IPS-18c (cell line): Measurements from ENCODE around the gene LRRC8B.

Experiments
- H3K4me3 ChIP-seq: 2 replicates; pipeline ENCODE4 v1.7.0; 2013; ENCODE audit warnings: low read depth, mild to moderate bottlenecking, low read length, moderate library complexity; ENCODE audit not compliant: insufficient read depth
- H3K9me3 ChIP-seq: one replicate; pipeline ENCODE4 v1.6.1; 2013; ENCODE audit warnings: mild to moderate bottlenecking, low read length, moderate library complexity; ENCODE audit not compliant: control insufficient read depth, insufficient read depth

Gene LRRC8B

DNA sequence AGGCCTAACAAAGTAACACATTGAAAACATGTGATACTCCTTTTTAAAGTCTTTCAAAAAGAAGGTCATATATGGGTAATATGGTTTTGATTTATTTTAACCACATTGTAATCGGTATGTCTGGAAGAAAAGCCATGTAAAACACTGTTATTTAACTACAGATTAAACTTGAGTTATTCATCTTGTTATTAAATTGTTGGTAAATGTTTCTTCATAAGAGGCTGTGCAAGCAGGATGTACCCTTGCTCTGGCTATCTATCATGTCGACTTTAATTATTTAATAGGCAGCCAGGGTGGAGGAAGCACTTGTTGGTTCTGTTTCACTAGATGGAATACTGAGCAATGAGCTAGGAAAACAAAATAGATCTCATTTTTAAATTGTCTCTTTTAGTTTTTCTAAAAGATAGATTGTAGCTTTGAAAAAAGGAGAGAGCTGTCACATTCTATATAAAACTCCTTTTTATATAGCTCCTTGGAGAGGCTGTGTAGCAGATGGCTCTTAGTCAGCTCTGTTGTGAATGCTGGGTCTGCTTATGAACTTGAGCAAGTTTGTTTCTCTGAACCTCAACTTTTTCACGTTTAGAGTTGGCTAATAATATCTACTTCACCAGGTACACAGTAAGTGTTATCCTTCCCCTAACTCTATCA is 39.5 kb downstream of the LRRC8B start:
- H3K9me3 ChIP-seq: no peaks in the 10 kb centered on the region
- H3K4me3 ChIP-seq: no peak overlapping the region

DNA sequence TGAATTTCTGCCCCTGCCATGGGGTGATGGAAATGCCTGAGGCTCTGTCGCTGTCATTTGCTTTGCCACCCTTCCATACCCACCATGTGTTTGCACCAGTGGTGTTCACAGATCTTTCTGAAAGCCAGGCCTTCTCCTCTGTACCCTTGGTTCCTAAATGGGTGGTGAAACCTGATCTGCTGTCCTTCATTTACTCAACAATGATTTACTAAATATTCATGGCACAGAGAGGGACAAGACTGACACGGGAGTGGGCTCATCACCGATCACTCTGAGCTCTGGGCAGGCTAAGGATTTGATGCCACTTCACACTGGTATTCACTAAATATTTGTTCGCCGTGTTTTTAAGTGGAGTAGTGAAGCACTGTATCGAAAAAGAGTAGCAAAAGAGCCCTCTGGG is 40.9 kb downstream of the LRRC8B start:
- Histone ChIP-seq H3K4me3 (no peak overlapping the region), H3K9me3 (no peaks in the 10 kb centered on the region)

DNA sequence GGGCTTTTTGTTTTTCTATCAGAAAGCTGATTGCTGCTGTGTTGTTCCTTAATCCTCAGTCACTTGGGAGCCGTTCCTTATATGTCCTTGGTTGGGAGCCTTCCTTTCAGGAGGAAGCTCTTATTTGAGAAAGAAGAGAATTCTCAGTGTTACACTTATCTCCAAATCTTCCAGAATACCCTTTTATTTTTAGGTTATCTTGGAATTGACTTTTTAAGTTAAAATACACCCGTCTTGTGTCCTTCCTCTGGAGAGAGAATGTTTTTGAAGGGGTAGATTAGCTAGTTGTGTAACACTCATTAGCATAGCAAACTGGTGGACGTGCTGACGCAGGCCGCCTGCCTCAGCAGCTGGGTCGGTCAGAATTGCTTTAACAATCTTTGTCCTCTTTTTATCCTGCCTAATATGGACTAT is 42.1 kb downstream of the LRRC8B start:
- Histone ChIP-seq H3K9me3 (no peaks in the 10 kb centered on the region), H3K4me3 (no peak overlapping the region)

DNA sequence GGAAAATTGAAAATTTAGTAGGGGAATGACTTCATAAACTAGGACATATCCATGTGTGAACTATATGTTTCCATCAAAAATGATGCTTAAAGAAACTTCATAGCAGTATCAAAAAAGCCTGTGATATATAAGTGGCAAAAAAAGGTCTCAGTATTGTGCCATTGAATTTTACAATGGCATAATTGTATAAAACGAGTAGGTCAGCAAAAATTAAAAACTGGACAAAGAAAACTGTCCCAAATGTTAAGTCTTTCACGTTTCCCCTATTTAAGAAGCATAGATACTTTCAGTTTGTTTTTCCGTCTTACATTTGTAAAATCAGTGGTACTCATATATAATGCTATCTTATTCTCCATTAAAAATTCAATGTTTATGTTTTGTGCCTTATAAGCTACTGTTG is 43.2 kb downstream of the LRRC8B start:
- H3K9me3 ChIP-seq: no peaks in the 10 kb centered on the region
- H3K4me3 ChIP-seq: no peak overlapping the region

DNA sequence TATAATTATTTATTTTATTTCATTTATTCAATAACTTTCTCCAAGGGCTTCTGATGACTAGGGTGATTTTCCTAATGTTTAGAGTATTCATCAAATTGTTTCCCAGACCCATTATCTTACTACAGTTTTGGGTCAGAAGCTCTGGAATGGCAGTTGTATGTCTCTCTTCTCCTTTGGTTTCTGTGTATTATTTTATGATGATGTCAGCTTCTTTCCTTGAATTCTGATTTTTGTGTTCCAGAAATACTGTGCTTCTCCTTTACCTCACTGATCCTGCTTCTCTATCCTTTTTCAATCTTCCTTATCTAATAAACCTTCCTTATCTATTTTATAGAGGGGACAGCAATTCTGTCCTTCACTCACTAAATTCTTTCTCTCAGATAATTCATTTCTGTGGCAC is 48.8 kb downstream of the LRRC8B start:
- Histone ChIP-seq H3K4me3 (no peak overlapping the region), H3K9me3 (no peaks in the 10 kb centered on the region)

DNA sequence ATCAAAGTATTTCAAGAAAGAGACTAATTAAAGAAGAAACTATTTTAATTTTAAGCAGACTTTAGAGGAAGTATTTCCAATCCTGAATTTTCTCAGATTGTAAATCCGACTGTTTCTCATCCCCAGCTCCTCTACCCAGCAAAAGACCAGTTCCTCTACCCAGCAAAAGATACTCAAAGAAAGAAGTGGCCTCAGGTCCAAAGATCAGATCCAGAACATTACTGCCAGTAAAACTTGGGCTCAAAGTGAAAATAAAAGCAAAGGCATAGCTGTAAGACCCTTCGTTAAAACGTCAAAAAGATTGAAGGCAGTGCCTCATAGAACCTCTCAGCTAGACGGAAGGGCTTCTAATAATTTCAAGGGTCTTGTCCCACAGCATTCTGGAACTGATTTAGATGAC is 50.0 kb downstream of the LRRC8B start:
- Histone ChIP-seq H3K9me3 (no peaks in the 10 kb centered on the region), H3K4me3 (no peak overlapping the region)

DNA sequence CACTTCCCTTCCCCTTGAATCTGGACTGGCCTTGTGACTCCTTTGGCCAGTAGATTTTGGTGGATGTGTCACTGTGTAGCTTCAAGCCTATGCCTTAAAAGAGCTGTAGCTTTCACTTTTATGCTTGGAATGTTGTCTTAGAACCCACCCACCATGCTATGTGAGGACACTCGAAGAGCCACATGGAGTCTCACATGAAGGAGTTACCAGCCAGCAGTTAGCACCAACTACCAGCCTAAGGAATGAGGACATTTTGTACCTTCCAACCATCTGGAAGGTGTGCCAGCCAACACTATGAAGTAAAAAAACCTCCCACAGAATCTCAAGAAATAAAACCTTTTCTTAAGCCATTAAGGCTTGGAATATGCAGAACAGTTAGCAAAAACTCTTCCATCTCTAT is 50.6 kb downstream of the LRRC8B start:
- Histone ChIP-seq H3K4me3 (no peak overlapping the region), H3K9me3 (no peaks in the 10 kb centered on the region)

DNA sequence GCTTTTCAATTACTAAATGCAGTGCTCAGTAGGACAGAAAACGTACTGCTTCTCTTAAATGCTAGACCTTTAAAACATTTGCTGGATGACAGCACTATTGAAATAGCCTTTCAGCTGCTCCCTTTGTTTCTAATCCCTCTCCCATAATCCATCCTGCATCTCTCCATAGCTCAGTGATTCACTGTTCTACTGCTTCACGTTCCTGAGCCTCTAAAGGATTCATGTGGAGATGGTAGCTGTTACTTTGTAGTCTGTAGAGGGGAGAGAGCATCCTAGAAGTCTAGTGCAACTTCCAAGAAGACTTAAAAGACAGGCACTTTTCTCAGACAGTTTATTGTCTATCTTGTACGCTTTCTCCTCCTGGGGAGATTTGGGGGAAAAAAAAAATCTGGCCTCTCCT is 51.4 kb downstream of the LRRC8B start:
- Histone ChIP-seq H3K4me3 (no peak overlapping the region), H3K9me3 (no peaks in the 10 kb centered on the region)

DNA sequence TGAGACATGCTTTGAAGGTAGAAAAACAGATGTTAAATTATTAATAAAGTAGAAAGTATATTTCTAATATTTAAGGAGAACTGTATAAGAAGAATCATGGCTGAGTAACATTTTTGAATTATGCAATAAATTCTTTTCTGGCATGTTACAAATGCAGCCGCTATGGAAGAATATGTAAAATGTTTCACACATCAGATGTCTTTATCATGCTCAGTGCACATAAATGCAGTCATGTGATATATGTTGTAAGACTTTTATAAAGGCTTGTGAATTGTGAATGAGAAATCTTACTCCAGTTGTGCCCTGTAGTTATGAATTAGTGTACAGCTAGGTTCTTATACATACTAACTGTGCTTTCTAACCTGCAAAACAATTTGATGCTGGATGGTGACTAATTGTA is 53.5 kb downstream of the LRRC8B start:
- Histone ChIP-seq H3K9me3 (no peaks in the 10 kb centered on the region), H3K4me3 (no peak overlapping the region)

DNA sequence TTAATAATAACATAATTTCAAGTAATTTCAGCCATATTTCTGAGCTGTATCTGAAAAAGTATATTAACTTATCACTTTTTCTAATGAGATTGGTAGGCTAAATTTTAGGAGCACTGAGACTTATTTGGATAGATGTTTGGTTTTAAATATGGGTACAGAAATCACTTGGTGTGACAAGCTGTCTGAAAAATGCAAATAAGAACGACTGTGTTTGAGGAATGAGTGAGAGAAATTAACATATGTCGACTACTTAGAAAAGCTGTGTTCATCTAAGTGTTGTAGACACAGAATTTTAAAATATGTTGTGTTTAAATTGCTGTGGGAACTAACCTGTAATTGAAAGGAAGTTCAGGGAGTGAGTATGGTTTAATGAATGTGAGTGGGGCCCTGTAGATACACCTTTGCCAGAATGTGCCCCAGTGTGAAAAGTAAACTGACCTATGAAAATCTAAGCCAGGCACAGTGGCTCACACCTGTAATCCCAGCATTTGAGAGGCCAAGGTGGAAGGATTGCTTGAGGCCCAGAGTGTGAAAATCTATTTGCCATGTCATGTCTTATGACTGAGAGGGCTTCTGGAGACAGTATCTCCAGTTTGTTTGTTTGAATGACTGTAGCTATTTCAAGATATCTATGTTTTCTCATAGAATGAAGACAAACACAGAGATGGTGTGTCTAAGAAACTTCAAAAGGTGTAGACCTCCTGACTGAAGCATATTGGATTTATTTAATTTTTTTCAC is 54.5 kb downstream of the LRRC8B start:
- no peak overlapping the region for H3K4me3 ChIP-seq
- no peaks in the 10 kb centered on the region for H3K9me3 ChIP-seq

DNA sequence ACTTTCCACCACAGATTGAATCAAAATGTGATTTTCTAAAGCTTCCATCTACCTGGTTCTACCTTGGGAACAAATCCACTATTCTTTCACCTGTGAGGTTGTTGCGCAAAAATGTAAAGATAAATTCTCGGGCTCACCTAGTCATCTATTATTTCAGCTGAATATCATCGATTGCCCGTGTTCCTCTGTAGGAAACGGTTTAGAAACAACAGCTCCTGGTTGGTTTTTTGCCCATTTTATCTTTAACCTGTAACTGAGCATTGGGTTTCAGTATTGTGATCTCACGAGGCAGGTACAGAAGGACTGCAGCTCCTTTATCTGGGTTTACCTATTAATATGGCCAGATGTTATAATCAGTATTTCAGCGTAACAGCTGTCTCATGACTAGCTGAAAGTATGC is 55.4 kb downstream of the LRRC8B start:
- no peak overlapping the region for H3K4me3 ChIP-seq
- no peaks in the 10 kb centered on the region for H3K9me3 ChIP-seq

DNA sequence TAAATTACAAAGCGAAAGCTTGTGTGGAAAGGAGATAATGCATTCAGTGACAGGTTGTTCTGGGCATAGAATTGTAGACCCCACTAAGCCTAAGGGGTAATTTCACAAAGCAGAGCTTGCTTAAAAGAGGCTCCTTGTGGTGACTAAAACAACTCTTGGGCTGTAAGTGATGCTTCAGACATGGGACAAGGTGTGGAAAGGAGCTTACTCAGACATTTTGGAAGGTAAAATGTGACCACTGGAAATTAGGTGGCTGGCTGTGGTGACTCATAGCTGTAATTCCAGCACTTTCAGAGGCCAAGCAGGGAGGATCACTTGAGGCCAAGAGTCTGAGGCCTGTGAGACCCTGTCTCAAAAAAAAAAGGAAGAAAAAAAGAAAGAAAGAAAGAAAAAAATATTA is 57.2 kb downstream of the LRRC8B start:
- no peak overlapping the region for H3K4me3 ChIP-seq
- H3K9me3 ChIP-seq: no peaks in the 10 kb centered on the region

DNA sequence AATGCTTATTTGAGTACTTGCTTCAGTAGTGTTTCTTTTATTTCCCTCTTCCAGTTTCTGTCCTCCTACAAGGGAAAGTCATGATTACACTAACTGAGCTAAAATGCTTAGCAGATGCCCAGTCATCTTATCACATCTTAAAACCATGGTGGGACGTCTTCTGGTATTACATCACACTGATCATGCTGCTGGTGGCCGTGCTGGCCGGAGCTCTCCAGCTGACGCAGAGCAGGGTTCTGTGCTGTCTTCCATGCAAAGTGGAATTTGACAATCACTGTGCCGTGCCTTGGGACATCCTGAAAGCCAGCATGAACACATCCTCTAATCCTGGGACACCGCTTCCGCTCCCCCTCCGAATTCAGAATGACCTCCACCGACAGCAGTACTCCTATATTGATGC is 57.9 kb downstream of the LRRC8B start:
- no peak overlapping the region for H3K4me3 ChIP-seq
- no peaks in the 10 kb centered on the region for H3K9me3 ChIP-seq

DNA sequence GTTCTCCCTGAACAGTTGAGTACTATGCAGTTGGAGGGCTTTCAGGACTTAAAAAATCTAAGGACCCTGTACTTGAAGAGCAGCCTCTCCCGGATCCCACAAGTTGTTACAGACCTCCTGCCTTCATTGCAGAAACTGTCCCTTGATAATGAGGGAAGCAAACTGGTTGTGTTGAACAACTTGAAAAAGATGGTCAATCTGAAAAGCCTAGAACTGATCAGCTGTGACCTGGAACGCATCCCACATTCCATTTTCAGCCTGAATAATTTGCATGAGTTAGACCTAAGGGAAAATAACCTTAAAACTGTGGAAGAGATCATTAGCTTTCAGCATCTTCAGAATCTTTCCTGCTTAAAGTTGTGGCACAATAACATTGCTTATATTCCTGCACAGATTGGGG is 59.6 kb downstream of the LRRC8B start:
- no peak overlapping the region for H3K4me3 ChIP-seq
- no peaks in the 10 kb centered on the region for H3K9me3 ChIP-seq

DNA sequence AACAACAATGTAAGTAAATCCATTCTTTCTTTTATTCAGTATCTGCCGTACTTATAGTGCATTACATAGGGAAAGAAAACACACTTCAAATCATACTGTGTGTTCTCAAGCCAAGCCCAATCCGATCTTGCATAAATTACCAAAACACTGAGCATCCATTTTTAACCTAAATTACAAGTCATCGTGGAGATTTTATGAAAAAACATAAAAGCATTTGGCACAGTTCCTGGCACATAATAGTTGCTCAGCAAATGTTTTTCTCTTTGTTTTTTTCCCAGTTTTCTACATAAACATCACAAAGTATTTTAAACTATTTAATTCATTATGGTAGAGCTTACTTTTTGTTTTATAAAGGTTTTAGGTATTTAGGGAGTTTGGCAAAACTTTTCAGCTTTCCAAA is 60.2 kb downstream of the LRRC8B start:
- Histone ChIP-seq H3K4me3 (no peak overlapping the region), H3K9me3 (no peaks in the 10 kb centered on the region)

DNA sequence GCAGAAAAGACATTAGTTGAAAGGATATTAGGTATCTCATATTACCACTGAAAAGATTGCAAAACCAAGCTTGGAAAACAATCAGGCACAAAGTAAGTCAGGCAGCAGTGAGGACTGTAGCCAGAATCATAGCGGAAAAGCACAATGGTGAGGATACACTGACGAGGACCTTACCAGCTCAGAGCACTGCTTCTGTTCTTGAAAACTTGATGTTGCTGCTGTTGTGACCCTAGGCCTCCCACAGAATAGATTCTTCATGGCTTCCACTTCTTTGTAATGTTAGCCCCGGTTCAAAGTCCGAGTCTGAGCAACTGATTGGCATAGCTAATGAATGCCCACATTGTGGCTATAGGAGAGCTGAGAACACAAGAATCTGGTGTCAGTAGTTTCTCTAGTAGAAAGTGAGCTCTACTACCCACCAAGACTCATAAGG is 63.1 kb downstream of the LRRC8B start:
- Histone ChIP-seq H3K4me3 (no peak overlapping the region), H3K9me3 (no peaks in the 10 kb centered on the region)

DNA sequence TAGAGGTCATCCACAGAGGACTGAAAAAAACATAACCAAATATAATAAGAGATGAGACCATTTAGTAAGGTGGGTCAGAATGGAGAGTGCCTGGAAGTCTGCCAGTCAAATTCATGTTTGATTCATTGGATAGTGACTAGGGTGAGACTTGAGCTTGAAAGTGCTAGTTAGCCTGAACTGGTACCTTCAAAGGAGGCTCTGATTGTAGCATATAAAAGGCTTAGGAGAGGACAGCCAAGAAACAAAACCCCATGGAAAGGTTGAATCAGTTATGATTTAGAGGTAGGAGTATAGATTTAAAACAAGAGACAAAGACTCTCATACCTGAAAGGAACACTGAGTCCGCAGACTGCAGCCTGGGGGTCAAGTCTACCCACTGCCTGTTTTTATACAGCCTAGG is 63.9 kb downstream of the LRRC8B start:
- Histone ChIP-seq H3K9me3 (no peaks in the 10 kb centered on the region), H3K4me3 (no peak overlapping the region)

DNA sequence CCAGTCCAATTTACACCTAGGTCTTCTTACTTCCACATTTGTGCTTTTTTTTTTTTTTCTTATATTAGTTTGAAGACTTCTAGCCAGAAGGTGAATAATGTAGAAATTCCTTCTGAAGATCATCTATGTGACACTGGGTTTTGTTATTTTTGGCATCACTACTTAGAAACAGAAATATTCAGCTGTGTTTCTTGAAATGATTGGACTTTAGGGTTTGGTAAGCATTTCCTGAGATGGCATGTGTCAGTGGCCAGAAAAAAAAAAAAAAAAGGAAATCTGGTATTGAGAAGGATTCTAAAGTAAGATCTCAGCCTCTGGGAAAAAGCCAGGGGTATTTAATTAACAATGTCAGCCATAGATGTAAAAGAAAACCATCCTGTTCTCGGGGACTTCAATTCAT is 64.9 kb downstream of the LRRC8B start:
- Histone ChIP-seq H3K4me3 (no peak overlapping the region), H3K9me3 (no peaks in the 10 kb centered on the region)
